Hematopoietic multipotent progenitor cell treated with erythropoietin and hydrocortisone succinate and interleukin-3 and kit ligand, for 8 days (in vitro differentiated cells): ENCODE data around the gene ACAA2.
"Not testable (repeated sequence)": the region's sequence is repeated elsewhere in the genome, so short reads cannot be mapped to it uniquely, and the experiment has no call there.

ENCODE experiments used
- DNase-seq: peaks from one replicate; pipeline ENCODE4 v3.0.0-alpha.2; 2015

The ACAA2 gene

GRCh38 chr18:49843778-49844625 lies 30.7 kb upstream of the ACAA2 start:
- DNase-seq: no peak

GRCh38 chr18:49843131-49843530 lies 29.8 kb upstream of the ACAA2 start:
- no peak for DNase-seq

DNA sequence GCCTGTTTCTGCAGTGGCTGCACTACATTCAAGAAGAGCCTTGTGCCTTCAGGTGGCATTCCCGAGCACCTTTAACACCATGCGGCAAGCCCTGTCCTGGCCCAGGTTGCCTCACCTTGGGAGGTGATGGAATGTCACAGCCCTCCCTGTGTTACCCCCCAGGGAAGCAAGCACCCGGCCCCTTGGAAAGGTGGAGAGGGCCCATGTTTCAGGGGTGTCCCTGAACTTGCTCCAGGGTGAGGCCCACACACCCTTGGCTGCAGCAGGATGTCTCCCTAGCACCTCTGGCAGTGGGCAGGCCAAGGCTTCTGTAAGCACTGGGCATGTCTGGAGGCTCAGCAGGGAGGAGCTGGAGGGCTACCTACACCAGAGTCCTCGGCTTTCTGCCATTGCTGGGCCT lies 29.3 kb upstream of the ACAA2 start:
- no peak for DNase-seq

- DNase-seq: no peak
These were observed 28.2 kb upstream of the ACAA2 start for GRCh38 chr18:49841236-49842217.

DNA sequence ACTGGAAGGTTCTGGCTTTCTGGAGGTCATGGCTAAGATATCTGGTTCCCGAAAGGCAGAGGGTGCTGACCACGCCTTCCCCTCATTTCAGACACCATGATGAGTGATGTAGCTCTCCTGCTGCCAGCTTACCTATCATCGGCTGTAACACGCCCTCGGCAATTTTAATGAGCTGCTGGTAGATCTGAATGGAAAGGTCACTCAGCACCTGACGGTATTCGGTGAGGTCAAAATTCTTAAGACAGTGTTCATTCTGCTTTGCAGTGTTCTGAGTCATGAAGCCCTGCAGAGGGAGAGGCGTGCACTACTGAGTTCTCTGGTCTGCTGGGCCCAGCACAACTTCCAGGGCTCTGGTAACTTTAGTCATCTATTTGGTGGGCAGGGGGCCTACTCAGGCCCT lies 25.7 kb upstream of the ACAA2 start:
- DNase-seq: no peak

DNA sequence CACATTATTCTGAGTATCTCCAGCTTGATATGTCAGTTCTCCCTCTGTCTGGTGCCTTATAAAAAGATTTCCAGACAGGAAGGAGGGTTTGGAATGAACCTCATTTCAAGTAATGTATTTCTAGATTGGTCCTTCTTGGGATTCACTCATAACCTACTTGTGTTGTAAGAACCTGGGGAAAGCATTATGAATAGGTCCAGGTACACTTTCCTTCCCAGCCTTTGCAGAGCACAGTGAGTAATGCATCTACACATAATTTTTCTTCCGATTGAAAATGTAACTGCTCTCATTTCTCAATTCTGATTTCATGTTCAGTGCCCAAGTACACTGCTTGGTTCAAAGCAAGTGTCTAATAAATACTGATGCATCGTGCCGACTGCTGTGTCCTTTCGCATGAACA lies 25.0 kb upstream of the ACAA2 start:
- no peak for DNase-seq

DNA sequence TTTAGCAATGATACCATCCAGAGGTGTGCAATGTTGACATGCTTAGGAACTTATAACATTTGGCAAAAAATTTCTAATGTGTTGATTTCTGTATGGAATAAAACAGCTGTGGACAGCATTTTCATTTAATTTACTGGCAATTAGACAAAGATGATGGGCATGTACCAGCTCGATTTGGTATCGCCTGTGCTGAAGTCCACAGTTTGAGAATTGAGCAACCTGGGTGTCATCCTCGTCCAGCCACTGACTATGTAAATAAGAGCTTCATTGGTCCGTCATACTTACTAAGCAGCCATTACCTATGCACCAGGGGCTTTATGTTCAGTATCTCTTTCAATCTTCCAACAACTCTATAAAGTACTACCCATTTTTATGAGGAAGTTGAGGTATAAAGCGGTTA lies 24.6 kb upstream of the ACAA2 start:
- no peak for DNase-seq

GRCh38 chr18:49837316-49837835 lies 24.0 kb upstream of the ACAA2 start:
- DNase-seq: not testable (repeated sequence)

GRCh38 chr18:49835405-49835804 lies 22.1 kb upstream of the ACAA2 start:
- no peak for DNase-seq

DNA sequence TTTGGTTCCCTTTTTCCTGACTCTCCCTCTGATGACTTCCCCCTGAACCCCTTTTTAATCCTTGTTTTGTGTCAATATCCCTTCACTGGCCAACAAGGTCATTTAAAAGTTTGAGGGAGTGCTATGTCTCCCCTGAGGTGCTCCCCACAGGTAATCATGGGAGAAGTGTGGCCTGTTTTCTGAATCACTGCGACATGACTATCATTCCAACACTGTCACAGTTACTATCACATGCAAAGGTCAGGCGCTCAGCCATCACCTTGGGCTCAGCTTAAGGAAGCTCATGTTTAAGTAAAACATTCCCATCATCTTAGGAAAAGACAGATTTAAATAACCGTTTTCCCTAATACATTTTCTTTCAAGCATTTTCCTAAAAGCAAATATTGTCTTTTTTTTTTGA lies 20.9 kb upstream of the ACAA2 start:
- no peak for DNase-seq

DNA sequence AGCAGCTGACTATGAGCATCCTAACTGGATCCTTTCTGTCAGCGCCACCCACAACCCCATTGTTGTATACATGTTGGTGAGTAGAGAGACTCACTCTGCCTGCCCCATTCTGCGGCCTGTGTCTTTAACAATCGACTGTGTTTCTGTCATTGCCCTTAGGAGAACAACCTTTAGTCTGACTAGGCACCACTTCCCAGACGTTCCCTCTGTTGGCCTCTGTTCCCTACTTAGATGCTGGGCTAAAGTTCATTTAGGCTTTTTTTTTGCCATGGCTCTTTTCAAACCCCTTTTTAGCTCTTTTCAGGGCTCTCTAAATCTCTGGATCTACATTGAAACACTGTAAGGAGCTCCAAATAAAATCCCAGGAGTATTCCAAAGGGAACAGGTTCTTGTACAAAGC lies 20.5 kb upstream of the ACAA2 start:
- no peak for DNase-seq

DNA sequence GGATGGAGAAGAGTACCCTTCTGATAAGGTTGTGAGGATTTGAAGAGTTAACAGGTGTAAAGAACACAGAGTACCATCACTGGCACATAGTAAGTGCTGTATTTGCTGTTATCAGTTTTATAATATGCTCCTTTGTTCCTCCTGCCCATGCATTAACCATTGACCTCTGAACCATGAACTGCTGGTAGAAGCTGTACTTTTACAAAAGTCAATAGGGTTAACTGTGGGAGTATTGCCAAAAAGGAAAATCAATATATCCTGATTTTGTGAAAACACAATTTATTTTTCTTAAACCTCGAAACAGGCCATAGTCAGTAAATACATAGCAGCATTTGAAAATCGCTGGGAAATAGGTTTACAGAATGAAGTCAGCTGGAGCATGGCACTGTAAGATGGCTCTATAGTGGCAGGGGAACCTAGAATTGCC lies 18.9 kb upstream of the ACAA2 start:
- DNase-seq: no peak

- DNase-seq: no peak
These were observed 14.7 kb upstream of the ACAA2 start for GRCh38 chr18:49827996-49828395.

DNA sequence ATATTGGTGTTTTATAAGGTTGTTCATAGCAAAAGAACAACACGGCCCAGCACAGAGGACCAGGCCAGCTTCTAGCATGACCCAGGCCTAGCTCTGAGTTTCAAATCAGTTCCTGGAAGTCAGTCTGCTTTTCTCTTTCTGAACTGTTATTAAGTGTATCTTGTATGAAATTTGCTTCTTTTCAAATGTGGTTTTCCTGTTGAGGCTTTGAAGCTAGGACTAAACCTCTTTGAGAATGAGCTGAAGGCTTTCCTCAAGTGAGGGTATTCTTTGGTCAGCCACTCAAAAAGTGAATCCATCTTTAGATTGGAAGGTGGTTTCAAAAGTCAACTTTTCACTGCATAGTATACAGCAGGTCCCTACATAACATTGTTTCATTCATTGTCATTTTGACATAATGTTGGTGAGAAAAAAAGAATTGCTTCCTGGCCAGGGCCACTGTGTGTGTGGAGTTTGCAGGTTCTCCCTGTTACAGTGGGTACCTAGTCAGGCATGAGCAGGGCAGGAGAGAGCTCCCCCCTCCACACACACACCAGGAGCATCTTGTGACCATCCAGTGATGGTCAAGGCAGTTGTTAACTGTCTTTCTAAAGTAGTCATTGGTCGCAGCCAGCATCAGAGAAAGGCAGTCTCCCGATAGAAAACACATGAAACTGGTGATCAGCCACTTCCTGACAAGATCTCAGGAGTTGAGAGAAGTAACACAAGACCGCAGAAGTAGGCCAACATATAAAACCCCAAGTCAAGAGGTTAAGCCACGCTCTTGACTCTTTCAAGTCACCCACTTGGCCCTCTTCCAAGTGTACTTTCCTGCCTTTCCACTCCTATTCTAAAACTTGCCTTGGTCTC lies 6.7 kb upstream of the ACAA2 start:
- DNase-seq: peak; percentile 58

DNA sequence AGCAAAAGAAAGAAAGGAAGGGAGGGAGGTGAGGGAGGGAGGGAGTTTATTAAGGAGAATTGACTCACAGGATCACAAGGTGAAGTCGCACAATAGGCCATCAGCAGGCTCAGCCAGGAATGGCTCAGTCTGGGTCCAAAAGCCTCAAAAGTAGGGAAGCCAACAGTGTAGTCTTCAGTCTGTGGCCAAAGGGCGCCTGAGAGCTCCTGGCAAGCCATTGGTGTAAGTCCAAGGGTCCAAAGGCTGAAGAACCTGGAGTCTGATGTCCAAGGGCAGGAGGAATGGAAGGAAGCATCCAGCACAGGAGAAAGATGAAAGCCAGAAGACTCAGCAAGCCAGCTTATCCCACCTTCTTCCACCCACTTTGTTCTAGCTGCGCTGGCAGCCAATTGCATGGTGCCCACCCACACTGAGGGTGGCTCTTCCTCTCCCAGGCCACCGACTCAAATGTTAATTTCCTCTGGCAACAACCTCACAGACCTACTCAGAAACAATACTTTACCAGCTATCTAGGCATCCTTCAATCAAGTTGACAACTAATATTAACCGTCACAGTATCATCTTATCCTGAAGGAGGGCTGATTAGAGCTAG lies 5.8 kb upstream of the ACAA2 start:
- no peak for DNase-seq

- no peak for DNase-seq
These were observed 4.6 kb upstream of the ACAA2 start for GRCh38 chr18:49817947-49818346.

DNA sequence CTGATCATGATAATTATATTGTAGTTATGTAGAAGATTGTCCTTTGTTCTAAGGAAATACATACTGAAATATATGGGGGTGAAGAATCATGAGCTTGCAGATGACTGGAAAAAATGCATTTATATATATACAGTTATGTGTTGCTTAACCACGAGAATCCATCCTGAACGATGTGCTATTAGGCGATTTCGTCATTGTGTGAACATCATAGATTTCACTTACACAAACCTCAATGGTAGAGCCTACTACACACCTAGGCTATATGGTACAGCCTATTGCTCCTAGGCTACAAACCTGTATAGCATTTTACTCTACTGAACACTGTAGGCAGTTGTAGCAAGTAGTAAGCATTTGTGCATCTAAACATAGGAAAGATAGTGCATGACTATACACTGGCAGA lies 2.6 kb upstream of the ACAA2 start:
- no peak for DNase-seq

- DNase-seq: peak; percentile 71
These were observed 790 bp upstream of the ACAA2 start for GRCh38 chr18:49814147-49814499.

DNA sequence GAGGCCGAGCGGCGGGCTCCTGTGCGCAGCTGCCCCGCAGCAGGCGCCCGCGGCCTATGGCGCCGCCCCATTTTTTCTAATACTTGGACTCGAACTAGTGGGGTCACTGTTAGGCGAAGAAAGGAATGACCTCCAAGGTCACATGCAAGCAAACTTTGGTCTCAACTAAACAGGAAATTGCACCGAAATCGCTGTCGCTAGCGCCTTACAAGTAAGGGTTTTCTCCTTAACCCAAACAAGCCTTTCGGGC lies 339 bp downstream of the ACAA2 start:
- peak; percentile 46 for DNase-seq

- no peak for DNase-seq
These were observed 856 bp downstream of the ACAA2 start for GRCh38 chr18:49812286-49813068.

DNA sequence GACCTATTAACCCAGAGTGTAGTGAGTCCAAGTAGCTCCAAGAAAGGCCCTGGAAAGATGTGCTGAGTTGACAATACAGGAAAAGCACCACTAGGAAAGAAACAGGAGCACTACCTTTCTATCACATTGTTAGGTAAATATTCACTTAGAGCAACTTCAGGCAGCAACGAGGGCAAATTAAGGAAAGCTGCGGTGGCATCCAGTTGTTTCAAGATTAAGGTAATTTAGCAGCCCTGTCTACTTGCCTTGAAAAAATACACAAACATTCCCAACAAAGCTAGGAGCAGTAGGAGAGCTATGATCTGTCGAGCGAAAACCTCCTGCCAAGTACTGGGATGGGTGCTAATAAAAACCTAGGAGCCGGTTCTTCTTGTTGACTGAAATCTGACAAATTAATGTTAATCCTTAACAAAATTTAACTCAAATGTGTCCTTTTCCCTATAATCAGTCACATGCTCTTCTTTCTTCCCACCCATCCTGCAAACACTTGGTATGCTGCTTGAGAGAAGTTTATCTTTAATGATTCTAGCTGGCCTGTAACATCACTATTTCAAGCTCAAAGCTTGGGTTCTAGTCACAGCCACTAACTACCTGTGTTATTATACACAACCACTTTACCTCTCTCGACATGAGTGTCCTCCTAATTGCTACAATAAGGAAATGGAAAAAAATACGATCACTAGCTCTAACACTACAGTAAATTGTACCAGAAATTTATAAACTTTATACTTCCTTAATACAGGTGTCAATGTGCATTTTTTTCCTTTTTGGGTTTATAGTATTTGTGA lies 2.0 kb downstream of the ACAA2 start:
- DNase-seq: no peak
